Chondrocyte (in vitro differentiated cells): Measurements from ENCODE around the gene DIRAS2. TPM values are rescaled to one million over a fixed set of nuclear protein-coding genes. Genes with fewer than 3 reads are reported as not detected.

Source experiments
- DNase-seq: peaks from one replicate; pipeline ENCODE4 v3.0.0; 2021; ENCODE audit warnings: mixed read lengths, low spot score
- H3K27ac Mint-ChIP-seq: one replicate; pipeline ENCODE4 v1.8.0; 2021; ENCODE audit warnings: mild to moderate bottlenecking, moderate library complexity, mixed read lengths; ENCODE audit not compliant: unreplicated experiment
- H3K27me3 Mint-ChIP-seq: 2 replicates; pipeline ENCODE4 v1.8.0; 2021; ENCODE audit warnings: low read depth, mixed read lengths
- H3K36me3 Mint-ChIP-seq: 2 replicates; pipeline ENCODE4 v1.8.0; 2021; ENCODE audit warnings: low read depth, mixed read lengths
- H3K4me1 Mint-ChIP-seq: 2 replicates; pipeline ENCODE4 v1.8.0; 2021; ENCODE audit warnings: low read depth, mild to moderate bottlenecking, mixed read lengths
- H3K4me3 Mint-ChIP-seq: one replicate; pipeline ENCODE4 v1.8.0; 2021; ENCODE audit warnings: mild to moderate bottlenecking, moderate library complexity, mixed read lengths; ENCODE audit not compliant: unreplicated experiment
- H3K9me3 Mint-ChIP-seq: 2 replicates; pipeline ENCODE4 v1.8.0; 2021; ENCODE audit warnings: low read depth, mixed read lengths
- CTCF ChIP-seq: fragments of 200-600 bp; sonication (generic); IDR thresholded peaks from 2 replicates; pipeline ENCODE4 v1.5.0; 2021; ENCODE audit warnings: antibody characterized with exemption, mild to moderate bottlenecking, moderate library complexity
- total RNA-seq: library from RNA; stranded (reverse); gene quantifications from 3 replicates; pipeline ENCODE4 v1.2.1, GENCODE V29; 2021

DIRAS2 gene
- total RNA-seq, 1 donor from 2014 or later, result 10.9 TPM

GRCh38 chr9:90607701-90608516 is 34.7 kb downstream of the DIRAS2 start:
- peaks cover 7% of the 10 kb centered on the region for H3K4me1 Mint-ChIP-seq
- H3K9me3 Mint-ChIP-seq, result no peaks in the 10 kb centered on the region

GRCh38 chr9:90600029-90600428 is 42.6 kb downstream of the DIRAS2 start:
- Mint-ChIP-seq H3K36me3 (no peaks in the 10 kb centered on the region), H3K4me3 (no peak overlapping the region), H3K27me3 (peaks cover 21% of the 10 kb centered on the region), H3K4me1 (no peaks in the 10 kb centered on the region), H3K9me3 (peaks cover 1% of the 10 kb centered on the region), H3K27ac (no peak overlapping the region)
- TF ChIP-seq CTCF, result no peak
- no peak for DNase-seq

More at GRCh38 chr9:90607701-90608516, 34.7 kb downstream of the DIRAS2 start:
- Mint-ChIP-seq H3K27ac (no peak overlapping the region), H3K27me3 (no peaks in the 10 kb centered on the region), H3K36me3 (peaks cover 3% of the 10 kb centered on the region), H3K4me3 (no peak overlapping the region)
- DNase-seq, result no peak
- TF ChIP-seq CTCF, result no peak

GRCh38 chr9:90598191-90598590 is 44.4 kb downstream of the DIRAS2 start:
- Mint-ChIP-seq H3K4me3 (no peak overlapping the region), H3K27ac (no peak overlapping the region), H3K9me3 (peaks cover 10% of the 10 kb centered on the region), H3K27me3 (peaks cover 21% of the 10 kb centered on the region), H3K36me3 (peaks cover 4% of the 10 kb centered on the region), H3K4me1 (no peaks in the 10 kb centered on the region)
- TF ChIP-seq CTCF, result no peak
- no peak for DNase-seq

- H3K4me3 Mint-ChIP-seq, result no peak overlapping the region
- no peak for TF ChIP-seq CTCF
- H3K9me3 Mint-ChIP-seq, result peaks cover 18% of the 10 kb centered on the region
Measured at GRCh38 chr9:90593646-90594045, 49.0 kb downstream of the DIRAS2 start.

GRCh38 chr9:90580576-90580975 is 62.0 kb downstream of the DIRAS2 start:
- no peaks in the 10 kb centered on the region for H3K27me3 Mint-ChIP-seq

More at GRCh38 chr9:90593646-90594045, 49.0 kb downstream of the DIRAS2 start:
- no peaks in the 10 kb centered on the region for H3K4me1 Mint-ChIP-seq
- no peak for DNase-seq
- H3K27ac Mint-ChIP-seq, result no peak overlapping the region
- peaks cover 24% of the 10 kb centered on the region for H3K27me3 Mint-ChIP-seq
- H3K36me3 Mint-ChIP-seq, result peaks cover 9% of the 10 kb centered on the region

More at GRCh38 chr9:90580576-90580975, 62.0 kb downstream of the DIRAS2 start:
- no peaks in the 10 kb centered on the region for H3K9me3 Mint-ChIP-seq
- H3K27ac Mint-ChIP-seq, result no peak overlapping the region
- no peak for DNase-seq
- no peaks in the 10 kb centered on the region for H3K36me3 Mint-ChIP-seq
- no peak for TF ChIP-seq CTCF
- no peak overlapping the region for H3K4me3 Mint-ChIP-seq
- H3K4me1 Mint-ChIP-seq, result no peaks in the 10 kb centered on the region
